Type B pancreatic cell (in vitro differentiated cells): ENCODE results near the gene COX19. TPM values are rescaled to one million over a fixed set of nuclear protein-coding genes. Genes with fewer than 3 reads are reported as not detected.

Experiments used
- DNase-seq: peaks from one replicate; pipeline ENCODE4 v3.0.0; 2021; ENCODE audit warnings: mixed read lengths; ENCODE audit not compliant: unreplicated experiment; ENCODE audit errors: extremely low spot score
- H3K27ac Mint-ChIP-seq: 2 replicates; pipeline ENCODE4 v1.8.0; 2021; ENCODE audit warnings: mild to moderate bottlenecking, mixed read lengths
- H3K27me3 Mint-ChIP-seq: 2 replicates; pipeline ENCODE4 v1.8.0; 2021; ENCODE audit warnings: mixed read lengths
- H3K36me3 Mint-ChIP-seq: 2 replicates; pipeline ENCODE4 v1.8.0; 2021; ENCODE audit warnings: mixed read lengths
- H3K4me1 Mint-ChIP-seq: one replicate; pipeline ENCODE4 v1.8.0; 2021; ENCODE audit warnings: mixed read lengths; ENCODE audit not compliant: unreplicated experiment
- H3K4me3 Mint-ChIP-seq: 2 replicates; pipeline ENCODE4 v1.8.0; 2021; ENCODE audit warnings: mild to moderate bottlenecking, mixed read lengths
- H3K9me3 Mint-ChIP-seq: 2 replicates; pipeline ENCODE4 v1.8.0; 2021; ENCODE audit warnings: mixed read lengths
- long read RNA-seq: library from polyadenylated mRNA; unstranded; transcript quantifications from one replicate; pipeline ENCODE4 v2.0.0, GENCODE V29; 2020
- total RNA-seq: library from RNA; stranded (reverse); gene quantifications from 2 replicates; pipeline ENCODE4 v1.2.1, GENCODE V29; 2021; ENCODE audit warnings: low replicate concordance
- TF ChIP-seq, protein P1 (sequence below): fragments of 200-600 bp; sonication (generic); conservative IDR thresholded peaks from 2 replicates; pipeline ENCODE4 v1.5.0; 2021; ENCODE audit warnings: antibody characterized with exemption, mild to moderate bottlenecking

Gene COX19, protein sequence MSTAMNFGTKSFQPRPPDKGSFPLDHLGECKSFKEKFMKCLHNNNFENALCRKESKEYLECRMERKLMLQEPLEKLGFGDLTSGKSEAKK
- total RNA-seq: 14.8 and 15.4 TPM in 2 replicates
- long read RNA-seq, transcript COX19-201 (3 exons, 3,666 nt): major isoform, 22 of 29 reads
- long read RNA-seq, partial matches to known transcripts: 1 of 29 reads
- long read RNA-seq, other reads (novel, unspliced or antisense): 6 of 29 reads

- TF ChIP-seq, protein P1, sequence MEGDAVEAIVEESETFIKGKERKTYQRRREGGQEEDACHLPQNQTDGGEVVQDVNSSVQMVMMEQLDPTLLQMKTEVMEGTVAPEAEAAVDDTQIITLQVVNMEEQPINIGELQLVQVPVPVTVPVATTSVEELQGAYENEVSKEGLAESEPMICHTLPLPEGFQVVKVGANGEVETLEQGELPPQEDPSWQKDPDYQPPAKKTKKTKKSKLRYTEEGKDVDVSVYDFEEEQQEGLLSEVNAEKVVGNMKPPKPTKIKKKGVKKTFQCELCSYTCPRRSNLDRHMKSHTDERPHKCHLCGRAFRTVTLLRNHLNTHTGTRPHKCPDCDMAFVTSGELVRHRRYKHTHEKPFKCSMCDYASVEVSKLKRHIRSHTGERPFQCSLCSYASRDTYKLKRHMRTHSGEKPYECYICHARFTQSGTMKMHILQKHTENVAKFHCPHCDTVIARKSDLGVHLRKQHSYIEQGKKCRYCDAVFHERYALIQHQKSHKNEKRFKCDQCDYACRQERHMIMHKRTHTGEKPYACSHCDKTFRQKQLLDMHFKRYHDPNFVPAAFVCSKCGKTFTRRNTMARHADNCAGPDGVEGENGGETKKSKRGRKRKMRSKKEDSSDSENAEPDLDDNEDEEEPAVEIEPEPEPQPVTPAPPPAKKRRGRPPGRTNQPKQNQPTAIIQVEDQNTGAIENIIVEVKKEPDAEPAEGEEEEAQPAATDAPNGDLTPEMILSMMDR: no peak
- Mint-ChIP-seq H3K36me3 (no peaks in the 10 kb centered on the region), H3K4me3 (peak within 1 kb of the TSS; percentile 94), H3K9me3 (no peaks in the 10 kb centered on the region), H3K27me3 (no peaks in the 10 kb centered on the region), H3K27ac (peak within 1 kb of the TSS; percentile 86), H3K4me1 (peaks cover 19% of the 10 kb centered on the region)
- DNase-seq: peak; percentile 94
Observed at GRCh38 chr7:974820-975681, at the start of gene COX19. COX19 (minus strand) TSS chr7:975549; CDS start chr7:975509, 40 bp downstream.

GRCh38 chr7:1024331-1024841, 49.0 kb upstream of the COX19 start:
- Mint-ChIP-seq H3K36me3 (peaks cover 4% of the 10 kb centered on the region), H3K4me1 (peaks cover 20% of the 10 kb centered on the region), H3K4me3 (no peak overlapping the region), H3K27ac (no peak overlapping the region), H3K9me3 (no peaks in the 10 kb centered on the region), H3K27me3 (no peaks in the 10 kb centered on the region)
- TF ChIP-seq, protein P1: no peak
- no peak for DNase-seq

- H3K9me3 Mint-ChIP-seq: no peaks in the 10 kb centered on the region
- DNase-seq: no peak
- peaks cover 7% of the 10 kb centered on the region for H3K36me3 Mint-ChIP-seq
Observed at GRCh38 chr7:1022801-1023465, 47.6 kb upstream of the COX19 start.

GRCh38 chr7:1022356-1022755, 47.0 kb upstream of the COX19 start:
- Mint-ChIP-seq H3K4me1 (peaks cover 13% of the 10 kb centered on the region), H3K27me3 (no peaks in the 10 kb centered on the region), H3K9me3 (no peaks in the 10 kb centered on the region), H3K27ac (no peak overlapping the region), H3K36me3 (peaks cover 8% of the 10 kb centered on the region), H3K4me3 (no peak overlapping the region)
- DNase-seq: no peak
- TF ChIP-seq, protein P1: no peak

More at GRCh38 chr7:1022801-1023465, 47.6 kb upstream of the COX19 start:
- Mint-ChIP-seq H3K4me1 (peaks cover 15% of the 10 kb centered on the region), H3K27me3 (no peaks in the 10 kb centered on the region), H3K27ac (no peak overlapping the region), H3K4me3 (no peak overlapping the region)
- TF ChIP-seq, protein P1: no peak

- no peaks in the 10 kb centered on the region for H3K9me3 Mint-ChIP-seq
- no peaks in the 10 kb centered on the region for H3K27me3 Mint-ChIP-seq
- TF ChIP-seq, protein P1: no peak
- peaks cover 8% of the 10 kb centered on the region for H3K36me3 Mint-ChIP-seq
- no peak overlapping the region for H3K27ac Mint-ChIP-seq
- H3K4me3 Mint-ChIP-seq: no peak overlapping the region
- no peak for DNase-seq
- peaks cover 9% of the 10 kb centered on the region for H3K4me1 Mint-ChIP-seq
Observed at GRCh38 chr7:1021931-1022330, 46.6 kb upstream of the COX19 start.
